ENCODE results near the gene DENND1B.

Gene DENND1B

GRCh38 chr1:197464044-197464443 is 311.2 kb downstream of the DENND1B start:
- DNase-seq (ENCODE audit: low spot score) = peak; percentile 24
- ChIA-PET CTCF (interaction anchor here (0.6 to 1.0 kb wide), 3 partner anchors 9 to 1155 kb away, joined by 3 to 5 read pairs (median 4); no protein-coding TSS in a partner anchor), POLR2A (ENCODE audit: low non-redundant PET) (no interaction called here)
- no peak for TF ChIP-seq CTCF (conservative IDR thresholded peaks at IDR 0.05; ENCODE audit: low read depth)
- no peak overlapping the region for H3K27ac ChIP-seq

GRCh38 chr1:197463142-197463541 is 312.1 kb downstream of the DENND1B start:
- no peak for TF ChIP-seq CTCF (conservative IDR thresholded peaks at IDR 0.05; ENCODE audit: low read depth)
- DNase-seq (ENCODE audit: low spot score) = no peak
- ChIA-PET POLR2A (ENCODE audit: low non-redundant PET) (no interaction called here), CTCF (no interaction called here)
- H3K27ac ChIP-seq = no peak overlapping the region

GRCh38 chr1:197462539-197462938 is 312.7 kb downstream of the DENND1B start:
- H3K27ac ChIP-seq = no peak overlapping the region
- POLR2A ChIA-PET (ENCODE audit: low non-redundant PET) = no interaction called here
- no peak for DNase-seq (ENCODE audit: low spot score)
- no peak for TF ChIP-seq CTCF (conservative IDR thresholded peaks at IDR 0.05; ENCODE audit: low read depth)
- CTCF ChIA-PET = interaction anchor here (0.5 to 1.4 kb wide), 3 partner anchors 15 to 937 kb away, joined by 3 to 6 read pairs (median 4); no protein-coding TSS in a partner anchor

Measured in RWPE1 (cell line).